ENCODE results near the gene PBX2.

DNA sequence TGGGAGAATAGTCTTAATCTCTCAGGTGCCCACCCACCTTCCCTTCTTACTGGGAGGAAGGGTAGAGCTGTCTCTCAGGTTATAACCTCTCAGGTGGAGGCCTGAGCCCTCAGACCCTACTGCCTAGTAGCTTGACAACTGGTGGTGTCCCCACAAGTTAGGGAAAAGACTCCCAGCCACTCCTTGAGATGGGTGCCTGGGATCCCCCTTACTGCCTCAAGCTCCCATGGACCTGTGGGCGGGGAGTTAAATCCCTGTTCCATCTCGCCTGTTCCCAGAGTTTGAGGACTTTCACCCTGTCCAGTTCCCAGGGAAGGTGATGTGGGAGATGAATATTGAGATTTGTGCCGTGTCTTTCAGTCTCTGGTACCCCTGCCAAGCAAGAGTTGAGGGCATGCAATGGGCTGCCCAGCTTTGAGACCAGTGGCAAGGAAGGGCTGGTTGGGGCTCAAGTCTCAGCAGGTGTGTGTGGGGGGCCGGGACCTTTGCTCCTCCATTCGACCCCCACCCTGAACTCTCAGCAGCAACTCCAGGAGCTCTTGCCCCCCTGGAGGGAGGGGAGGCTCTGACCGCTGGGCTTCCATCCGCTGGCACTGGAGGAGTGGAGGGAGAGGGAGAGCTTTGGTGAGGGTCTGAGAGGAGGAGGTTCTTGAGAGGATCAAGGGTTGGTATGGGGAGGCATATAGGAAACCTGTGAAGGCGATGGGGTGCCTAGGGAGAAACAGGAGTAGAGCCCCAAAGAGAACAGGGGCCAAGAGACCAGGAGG, 1.1 kb upstream of the PBX2 start:
- TF ChIP-seq, protein P1, sequence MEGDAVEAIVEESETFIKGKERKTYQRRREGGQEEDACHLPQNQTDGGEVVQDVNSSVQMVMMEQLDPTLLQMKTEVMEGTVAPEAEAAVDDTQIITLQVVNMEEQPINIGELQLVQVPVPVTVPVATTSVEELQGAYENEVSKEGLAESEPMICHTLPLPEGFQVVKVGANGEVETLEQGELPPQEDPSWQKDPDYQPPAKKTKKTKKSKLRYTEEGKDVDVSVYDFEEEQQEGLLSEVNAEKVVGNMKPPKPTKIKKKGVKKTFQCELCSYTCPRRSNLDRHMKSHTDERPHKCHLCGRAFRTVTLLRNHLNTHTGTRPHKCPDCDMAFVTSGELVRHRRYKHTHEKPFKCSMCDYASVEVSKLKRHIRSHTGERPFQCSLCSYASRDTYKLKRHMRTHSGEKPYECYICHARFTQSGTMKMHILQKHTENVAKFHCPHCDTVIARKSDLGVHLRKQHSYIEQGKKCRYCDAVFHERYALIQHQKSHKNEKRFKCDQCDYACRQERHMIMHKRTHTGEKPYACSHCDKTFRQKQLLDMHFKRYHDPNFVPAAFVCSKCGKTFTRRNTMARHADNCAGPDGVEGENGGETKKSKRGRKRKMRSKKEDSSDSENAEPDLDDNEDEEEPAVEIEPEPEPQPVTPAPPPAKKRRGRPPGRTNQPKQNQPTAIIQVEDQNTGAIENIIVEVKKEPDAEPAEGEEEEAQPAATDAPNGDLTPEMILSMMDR (IDR thresholded peaks at IDR 0.05; ENCODE audit: low read length) = no peak
- TF ChIP-seq EZH2phosphoT487 (IDR thresholded peaks at IDR 0.05; ENCODE audit: low read length) = no peak
- TF ChIP-seq EZH2 (optimal IDR thresholded peaks at IDR 0.05; ENCODE audit: low read depth, low read length) = no peak

Data from MM.1S (cell line).